Suprapubic skin (tissue), 3 donors: ENCODE measurements around the gene CTDNEP1.

Source experiments
- POLR2AphosphoS5 ChIP-seq, 3 donors: sonication (generic); formaldehyde crosslinking; IDR thresholded peaks; one replicate each; pipeline ENCODE4 v1.6.1; 2017; ENCODE audit warnings: antibody characterized with exemption in 3 of 3
- TF ChIP-seq, protein P1 (sequence below), 2 donors: fragments of 200-600 bp in 1 of 2; fragments of 450-650 bp in 1 of 2; sonication (generic) in 1 of 2; IDR thresholded peaks; one replicate each; pipeline ENCODE4 v1.5.1; 2016 to 2019; ENCODE audit warnings: antibody characterized with exemption in 2 of 2, mild to moderate bottlenecking in 1 of 2, moderate library complexity in 1 of 2

DNA sequence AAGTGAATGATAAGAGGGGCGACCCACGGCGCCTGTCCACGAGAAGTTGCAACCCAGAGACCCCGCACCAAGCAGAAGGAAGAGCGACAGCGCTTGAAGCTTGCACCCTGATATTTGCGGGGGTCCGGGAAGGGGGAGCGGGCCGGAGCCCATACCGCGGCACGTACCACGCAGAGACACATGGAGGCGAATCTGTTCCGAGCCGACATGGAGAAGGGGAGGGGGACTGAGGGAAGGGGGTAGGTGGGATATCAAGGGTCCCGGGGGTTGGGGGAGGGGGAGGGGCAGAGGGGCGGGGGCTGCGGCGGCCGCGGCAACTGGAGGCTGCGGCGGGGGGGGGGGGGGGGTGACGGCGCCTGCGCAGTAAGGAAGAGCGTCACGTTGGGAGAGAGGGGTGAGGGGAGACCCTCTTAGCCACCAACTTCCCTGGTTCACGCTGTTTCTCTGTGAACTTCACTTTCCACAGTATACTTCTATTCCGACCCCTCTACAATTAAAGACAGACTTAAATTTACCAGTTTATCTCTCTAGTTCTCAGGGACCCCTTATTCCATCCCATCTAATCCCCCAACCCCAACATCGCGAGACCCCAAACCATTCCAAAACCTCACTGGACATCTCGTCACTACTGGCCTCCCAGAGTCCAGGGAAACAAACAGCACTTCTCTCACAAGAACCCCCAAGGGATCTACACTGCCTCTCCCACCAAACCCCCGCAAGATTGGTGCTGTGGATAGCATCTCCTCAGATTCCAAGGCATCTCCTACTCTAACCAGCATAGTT lies 39.9 kb downstream of the CTDNEP1 start:
- TF ChIP-seq, protein P1, sequence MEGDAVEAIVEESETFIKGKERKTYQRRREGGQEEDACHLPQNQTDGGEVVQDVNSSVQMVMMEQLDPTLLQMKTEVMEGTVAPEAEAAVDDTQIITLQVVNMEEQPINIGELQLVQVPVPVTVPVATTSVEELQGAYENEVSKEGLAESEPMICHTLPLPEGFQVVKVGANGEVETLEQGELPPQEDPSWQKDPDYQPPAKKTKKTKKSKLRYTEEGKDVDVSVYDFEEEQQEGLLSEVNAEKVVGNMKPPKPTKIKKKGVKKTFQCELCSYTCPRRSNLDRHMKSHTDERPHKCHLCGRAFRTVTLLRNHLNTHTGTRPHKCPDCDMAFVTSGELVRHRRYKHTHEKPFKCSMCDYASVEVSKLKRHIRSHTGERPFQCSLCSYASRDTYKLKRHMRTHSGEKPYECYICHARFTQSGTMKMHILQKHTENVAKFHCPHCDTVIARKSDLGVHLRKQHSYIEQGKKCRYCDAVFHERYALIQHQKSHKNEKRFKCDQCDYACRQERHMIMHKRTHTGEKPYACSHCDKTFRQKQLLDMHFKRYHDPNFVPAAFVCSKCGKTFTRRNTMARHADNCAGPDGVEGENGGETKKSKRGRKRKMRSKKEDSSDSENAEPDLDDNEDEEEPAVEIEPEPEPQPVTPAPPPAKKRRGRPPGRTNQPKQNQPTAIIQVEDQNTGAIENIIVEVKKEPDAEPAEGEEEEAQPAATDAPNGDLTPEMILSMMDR (IDR thresholded peaks at IDR 0.05), result no peak
- no peak for TF ChIP-seq POLR2AphosphoS5 (IDR thresholded peaks at IDR 0.05)
